ENCODE measurements around the gene RGS7.

Gene RGS7

DNA sequence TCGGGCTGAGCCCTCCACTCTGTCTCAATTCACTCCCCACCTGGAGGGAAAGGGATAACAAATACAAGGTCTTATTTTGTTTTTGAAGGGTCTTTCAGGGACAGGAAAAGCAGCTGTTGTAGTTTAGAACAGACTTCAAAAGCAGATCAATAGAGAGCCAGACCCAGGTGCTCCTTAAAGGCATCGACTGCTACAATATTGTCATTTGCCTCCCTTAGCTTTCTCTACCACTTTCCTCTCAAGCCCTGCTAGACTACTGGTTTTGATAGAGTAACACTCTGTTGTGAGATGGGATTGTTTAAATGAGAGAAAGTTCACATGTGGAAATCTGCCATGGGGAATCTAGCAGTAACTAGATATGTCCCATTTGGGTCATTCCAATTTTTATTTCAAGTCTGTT lies 24.0 kb downstream of the RGS7 start:
- Histone ChIP-seq H2AFZ (no peak overlapping the region), H3K27ac (no peak overlapping the region), H3K4me1 (no peaks in the 10 kb centered on the region), H3K79me2 (no peaks in the 10 kb centered on the region), H3K4me2 (ENCODE audit: low read length) (no peak overlapping the region), H3K36me3 (ENCODE audit: control insufficient read depth, insufficient read depth, low read length) (no peaks in the 10 kb centered on the region), H3K4me3 (ENCODE audit: low read depth, low read length) (no peak overlapping the region), H3K9ac (no peak overlapping the region), H3K27me3 (ENCODE audit: control insufficient read depth, insufficient read depth, low read length) (no peaks in the 10 kb centered on the region), H3K9me3 (ENCODE audit: control insufficient read depth, low read length) (no peaks in the 10 kb centered on the region)
- TF ChIP-seq, protein P1, sequence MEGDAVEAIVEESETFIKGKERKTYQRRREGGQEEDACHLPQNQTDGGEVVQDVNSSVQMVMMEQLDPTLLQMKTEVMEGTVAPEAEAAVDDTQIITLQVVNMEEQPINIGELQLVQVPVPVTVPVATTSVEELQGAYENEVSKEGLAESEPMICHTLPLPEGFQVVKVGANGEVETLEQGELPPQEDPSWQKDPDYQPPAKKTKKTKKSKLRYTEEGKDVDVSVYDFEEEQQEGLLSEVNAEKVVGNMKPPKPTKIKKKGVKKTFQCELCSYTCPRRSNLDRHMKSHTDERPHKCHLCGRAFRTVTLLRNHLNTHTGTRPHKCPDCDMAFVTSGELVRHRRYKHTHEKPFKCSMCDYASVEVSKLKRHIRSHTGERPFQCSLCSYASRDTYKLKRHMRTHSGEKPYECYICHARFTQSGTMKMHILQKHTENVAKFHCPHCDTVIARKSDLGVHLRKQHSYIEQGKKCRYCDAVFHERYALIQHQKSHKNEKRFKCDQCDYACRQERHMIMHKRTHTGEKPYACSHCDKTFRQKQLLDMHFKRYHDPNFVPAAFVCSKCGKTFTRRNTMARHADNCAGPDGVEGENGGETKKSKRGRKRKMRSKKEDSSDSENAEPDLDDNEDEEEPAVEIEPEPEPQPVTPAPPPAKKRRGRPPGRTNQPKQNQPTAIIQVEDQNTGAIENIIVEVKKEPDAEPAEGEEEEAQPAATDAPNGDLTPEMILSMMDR (IDR thresholded peaks at IDR 0.05), result no peak

DNA sequence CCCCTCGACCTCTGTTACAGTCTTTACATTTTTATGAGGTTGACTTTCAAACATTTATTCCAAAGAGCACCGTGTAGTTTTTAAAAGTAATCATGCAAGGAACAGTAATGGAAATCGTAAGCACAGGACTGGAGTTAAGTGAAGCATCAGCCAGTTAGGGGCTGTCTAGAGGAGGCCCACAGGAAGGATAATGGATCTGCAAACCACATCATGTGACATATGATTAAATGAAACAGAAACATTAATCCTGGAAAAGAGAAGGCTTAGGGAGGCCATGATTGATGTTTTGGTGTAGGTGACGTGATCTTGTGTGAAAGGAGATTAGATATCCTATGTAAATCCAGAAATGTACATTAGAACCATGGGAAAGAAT lies 25.0 kb downstream of the RGS7 start:
- TF ChIP-seq, protein P1 (IDR thresholded peaks at IDR 0.05), result no peak
- Histone ChIP-seq H3K79me2 (no peaks in the 10 kb centered on the region), H3K4me2 (ENCODE audit: low read length) (no peak overlapping the region), H3K27ac (no peak overlapping the region), H3K9ac (no peak overlapping the region), H3K27me3 (ENCODE audit: control insufficient read depth, insufficient read depth, low read length) (no peaks in the 10 kb centered on the region), H3K4me1 (no peaks in the 10 kb centered on the region), H2AFZ (no peak overlapping the region), H3K9me3 (ENCODE audit: control insufficient read depth, low read length) (no peaks in the 10 kb centered on the region), H3K4me3 (ENCODE audit: low read depth, low read length) (no peak overlapping the region), H3K36me3 (ENCODE audit: control insufficient read depth, insufficient read depth, low read length) (no peaks in the 10 kb centered on the region)

DNA sequence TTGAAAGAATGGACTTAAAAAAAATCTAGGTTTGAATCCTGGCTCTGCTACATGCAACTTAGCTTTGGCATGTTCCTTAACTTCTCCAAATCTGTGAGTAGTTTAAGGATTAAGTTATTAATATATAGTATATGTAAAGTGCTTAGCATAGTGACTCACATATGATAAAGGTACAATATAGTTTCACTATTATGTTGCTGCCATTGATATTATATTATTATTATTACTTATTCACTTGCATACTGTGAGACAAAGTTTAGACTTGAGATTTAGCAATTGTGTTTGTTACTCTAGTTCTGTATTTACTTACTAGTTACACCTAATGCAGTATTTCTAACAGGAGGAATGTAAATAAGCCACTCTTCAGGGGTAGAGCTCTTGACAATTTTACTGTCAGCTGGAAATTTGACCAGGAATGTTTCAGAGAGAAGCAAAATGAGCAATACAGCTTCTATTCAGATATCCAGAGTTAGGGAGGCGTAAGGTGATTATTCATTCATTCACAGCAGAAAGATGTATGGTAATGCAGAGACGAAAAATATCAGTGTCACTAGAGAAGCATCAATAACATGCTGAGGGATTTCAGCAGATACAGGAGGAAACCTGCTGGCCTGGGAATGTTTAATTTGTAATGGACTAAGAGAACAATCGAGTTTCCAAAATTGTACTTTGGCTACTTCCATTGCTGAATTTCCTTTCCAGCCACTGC lies 25.5 kb downstream of the RGS7 start:
- H3K79me2 ChIP-seq, result no peaks in the 10 kb centered on the region
- H2AFZ ChIP-seq, result no peak overlapping the region
- H3K9ac ChIP-seq, result no peak overlapping the region
- no peak overlapping the region for H3K4me2 ChIP-seq (ENCODE audit: low read length)
- no peaks in the 10 kb centered on the region for H3K4me1 ChIP-seq
- H3K36me3 ChIP-seq (ENCODE audit: control insufficient read depth, insufficient read depth, low read length), result no peaks in the 10 kb centered on the region
- no peak overlapping the region for H3K27ac ChIP-seq
- TF ChIP-seq, protein P1 (IDR thresholded peaks at IDR 0.05), result no peak
- H3K9me3 ChIP-seq (ENCODE audit: control insufficient read depth, low read length), result no peaks in the 10 kb centered on the region
- H3K4me3 ChIP-seq (ENCODE audit: low read depth, low read length), result no peak overlapping the region
- H3K27me3 ChIP-seq (ENCODE audit: control insufficient read depth, insufficient read depth, low read length), result no peaks in the 10 kb centered on the region

DNA sequence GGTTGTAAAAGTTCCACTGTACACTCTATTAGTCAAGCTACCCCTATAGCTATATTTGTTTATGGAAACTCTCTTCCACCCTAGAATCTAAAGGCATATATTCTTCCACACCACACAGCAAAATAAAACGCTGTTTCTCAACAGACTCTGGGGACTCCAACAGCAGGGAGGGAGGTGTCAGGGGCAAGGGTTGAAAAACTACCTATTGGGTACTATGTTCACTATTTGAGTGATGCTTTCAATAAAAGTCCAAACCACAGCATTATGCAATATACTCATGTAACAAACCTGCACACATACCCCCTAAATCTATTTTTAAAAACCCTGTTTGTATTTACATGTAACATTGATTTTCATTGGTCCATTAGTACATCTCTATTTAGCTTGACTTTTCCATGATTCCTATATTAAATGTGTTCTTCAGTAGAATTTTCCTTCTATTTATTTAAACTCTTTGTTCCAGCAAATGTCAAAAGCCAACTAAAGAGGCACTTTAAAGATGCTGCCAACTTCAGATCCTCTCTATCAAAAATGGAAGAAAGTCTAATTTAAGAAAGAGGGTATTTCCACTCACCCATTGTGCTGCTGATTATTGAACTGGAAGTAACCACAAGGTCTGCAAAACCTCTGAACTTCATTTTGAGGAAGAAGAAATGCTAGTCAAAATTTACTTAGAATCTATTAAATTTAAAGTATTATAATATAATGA lies 26.2 kb downstream of the RGS7 start:
- Histone ChIP-seq H3K27me3 (ENCODE audit: control insufficient read depth, insufficient read depth, low read length) (no peaks in the 10 kb centered on the region), H3K4me1 (no peaks in the 10 kb centered on the region), H2AFZ (no peak overlapping the region), H3K9ac (no peak overlapping the region), H3K4me3 (ENCODE audit: low read depth, low read length) (no peak overlapping the region), H3K9me3 (ENCODE audit: control insufficient read depth, low read length) (no peaks in the 10 kb centered on the region), H3K79me2 (no peaks in the 10 kb centered on the region), H3K27ac (no peak overlapping the region), H3K4me2 (ENCODE audit: low read length) (no peak overlapping the region), H3K36me3 (ENCODE audit: control insufficient read depth, insufficient read depth, low read length) (no peaks in the 10 kb centered on the region)
- TF ChIP-seq, protein P1 (IDR thresholded peaks at IDR 0.05), result no peak

Measured in parathyroid adenoma (tissue), 2 donors.